ENCODE measurements around the gene CEP85L. TPM values are rescaled to one million over a fixed set of nuclear protein-coding genes. Genes with fewer than 3 reads are reported as not detected.

The CEP85L gene
- total and polyA plus RNA-seq, 4 experiments from 2014 or later, result 32.7 to 71.1 (median 50.4) TPM

DNA sequence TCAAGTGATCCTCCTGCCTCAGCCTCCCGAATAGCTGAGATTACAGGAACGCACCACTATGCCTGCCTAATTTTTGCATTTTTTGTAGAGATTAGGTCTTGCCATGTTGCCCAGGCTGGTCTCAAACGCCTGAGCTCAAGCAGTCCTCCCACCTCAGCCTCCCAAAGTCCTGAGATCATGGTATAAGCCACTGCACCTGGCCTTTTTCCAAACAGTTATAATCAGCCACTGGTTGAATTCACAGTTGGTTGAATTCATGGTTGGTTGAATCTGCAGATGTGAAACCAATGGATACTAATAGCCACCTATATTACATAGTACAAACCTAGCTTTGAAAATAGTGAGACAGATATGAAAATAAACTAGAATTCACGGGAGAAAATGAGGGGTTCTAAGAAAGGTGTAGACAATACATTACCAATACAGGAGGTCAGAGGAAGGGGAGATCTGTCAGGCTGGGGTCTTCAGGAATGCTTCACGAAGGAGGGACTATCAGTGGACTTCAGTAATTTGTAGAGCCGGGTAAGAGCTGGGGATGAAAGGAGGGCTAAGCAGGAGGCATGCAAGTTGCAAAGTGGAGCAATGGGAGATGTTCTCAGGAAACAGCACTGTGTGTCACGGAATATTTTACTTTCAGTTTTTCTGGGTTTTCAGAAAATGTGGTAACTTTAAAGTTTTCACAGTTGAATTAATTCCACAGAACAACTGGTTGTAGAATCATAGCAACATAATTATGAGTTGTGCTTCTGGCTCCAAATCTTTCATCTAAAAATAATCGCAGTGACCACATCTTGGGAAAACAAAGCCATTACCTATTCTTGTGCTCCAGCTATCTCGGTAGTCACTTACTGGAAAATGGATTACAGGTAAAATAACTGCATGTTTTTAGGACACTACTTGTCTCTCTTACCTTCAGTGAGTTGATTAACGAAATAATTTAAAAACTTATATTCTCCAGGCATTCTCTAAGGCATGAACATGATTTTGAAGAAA, 12.9 kb upstream of the CEP85L start:
- peak overlapping the region; percentile 55 for H3K27ac ChIP-seq (ENCODE audit: low read depth, low read length)
- peaks cover 67% of the 10 kb centered on the region for H3K4me1 ChIP-seq (ENCODE audit: insufficient read depth, low read length)

DNA sequence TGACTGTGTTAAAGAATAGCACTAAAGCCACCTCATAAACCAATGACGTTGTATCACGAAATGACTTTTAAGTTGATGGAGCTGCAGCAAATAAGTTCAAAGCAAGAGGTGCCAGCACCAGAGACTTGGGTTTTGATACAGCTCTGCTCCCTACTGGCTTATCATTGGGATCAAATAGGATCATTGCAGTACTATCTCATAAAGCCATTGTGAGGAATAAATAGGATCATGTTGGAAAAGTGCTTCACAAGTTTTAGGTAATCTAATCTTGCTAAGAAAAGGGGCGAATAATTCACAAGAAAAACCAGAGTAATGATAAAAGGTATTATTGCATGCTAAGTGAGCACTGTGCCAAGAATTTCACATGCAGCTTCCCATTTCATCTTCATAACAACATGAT, 10.4 kb upstream of the CEP85L start:
- H3K9me3 ChIP-seq (ENCODE audit: control insufficient read depth in 1 of 2, low read length in 2 of 2), result no peaks in the 10 kb centered on the region
- no peak overlapping the region for H3K4me3 ChIP-seq (ENCODE audit: low read length in 2 of 2)
- no peaks in the 10 kb centered on the region for H3K36me3 ChIP-seq (ENCODE audit: insufficient read depth, low read length)
- Mint-ChIP-seq H3K36me3 (peaks cover 4 to 17% of the 10 kb centered on the region in 2 donors), H3K9me3 (peaks cover 0 to 1% (median 0%) of the 10 kb centered on the region in 8 donors), H3K27ac (peak overlapping the region in 2 of 7 donors; percentile 22 to 34), H3K27me3 (no peaks in the 10 kb centered on the region), H3K4me3 (no peak overlapping the region), H3K4me1 (peaks cover 44 to 67% (median 56%) of the 10 kb centered on the region in 4 donors)
- no peak overlapping the region for H3K27ac ChIP-seq (ENCODE audit: low read depth, low read length)
- H3K4me1 ChIP-seq (ENCODE audit: insufficient read depth, low read length), result peaks cover 59% of the 10 kb centered on the region
- H3K27me3 ChIP-seq (ENCODE audit: insufficient read depth, low read length), result no peaks in the 10 kb centered on the region
- intact Hi-C loops (cut with micrococcal nuclease), result no loop called here
- CTCF ChIA-PET (ENCODE audit: partially characterized antibody), result interaction anchor here (1.1 kb wide), 1 partner anchor 45 kb away, joined by 3 read pairs; no protein-coding TSS in a partner anchor
- no peak for DNase-seq
- POLR2A ChIA-PET (ENCODE audit: partially characterized antibody), result interaction anchor here (1.5 kb wide), 1 partner anchor 48 kb away, joined by 5 read pairs; no protein-coding TSS in a partner anchor

More for the DNA sequence above, 12.9 kb upstream of the CEP85L start:
- Mint-ChIP-seq H3K36me3 (peaks cover 4 to 17% of the 10 kb centered on the region in 2 donors), H3K9me3 (peaks cover 0 to 1% (median 0%) of the 10 kb centered on the region in 8 donors), H3K27me3 (no peaks in the 10 kb centered on the region), H3K27ac (peak overlapping the region; percentile 80 to 99 (median 96)), H3K4me3 (peak overlapping the region; percentile 87 to 97 (median 92)), H3K4me1 (peaks cover 53 to 79% (median 69%) of the 10 kb centered on the region in 4 donors)
- CTCF ChIA-PET (ENCODE audit: partially characterized antibody), result interaction anchor here (0.9 to 2.8 kb wide), 5 partner anchors 13 to 151 kb away, joined by 3 to 8 read pairs (median 5); partner anchors contain the start of gene CEP85L
- Histone ChIP-seq H3K4me3 (ENCODE audit: low read length in 2 of 2) (peak overlapping the region; percentile 43 to 58), H3K27me3 (ENCODE audit: insufficient read depth, low read length) (no peaks in the 10 kb centered on the region), H3K9me3 (ENCODE audit: control insufficient read depth in 1 of 2, low read length in 2 of 2) (no peaks in the 10 kb centered on the region), H3K36me3 (ENCODE audit: insufficient read depth, low read length) (no peaks in the 10 kb centered on the region)
- intact Hi-C loops (cut with micrococcal nuclease), result loop anchor here (1.0 to 2.0 kb wide), 3 partner anchors 13 to 46 kb away; partner anchors contain the start of gene CEP85L
- POLR2A ChIA-PET (ENCODE audit: partially characterized antibody), result interaction anchor here (1.1 to 3.4 kb wide), 4 partner anchors 9 to 218 kb away, joined by 3 to 31 read pairs (median 8); no protein-coding TSS in a partner anchor
- no peak for DNase-seq

DNA sequence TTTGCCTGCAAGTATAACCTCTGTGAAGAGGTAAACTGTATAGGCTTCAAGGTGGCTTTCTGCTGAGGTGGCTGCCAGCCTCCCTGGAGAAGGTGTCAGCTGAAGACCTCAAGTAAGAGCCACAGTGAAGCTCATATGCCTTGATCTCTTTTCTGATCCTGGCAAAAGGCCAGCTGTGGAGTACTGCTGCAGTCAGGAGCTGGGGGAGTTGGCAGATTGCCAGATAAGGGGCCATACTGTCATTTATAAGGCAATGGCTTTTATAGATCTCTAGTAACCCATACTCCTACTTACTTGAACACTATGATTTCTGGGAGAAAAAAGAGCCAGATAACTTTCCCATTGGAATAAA, 8.8 kb upstream of the CEP85L start:
- Histone ChIP-seq H3K4me3 (ENCODE audit: low read length in 2 of 2) (no peak overlapping the region), H3K27me3 (ENCODE audit: insufficient read depth, low read length) (no peaks in the 10 kb centered on the region), H3K9me3 (ENCODE audit: control insufficient read depth in 1 of 2, low read length in 2 of 2) (no peaks in the 10 kb centered on the region), H3K36me3 (ENCODE audit: insufficient read depth, low read length) (no peaks in the 10 kb centered on the region), H3K27ac (ENCODE audit: low read depth, low read length) (no peak overlapping the region), H3K4me1 (ENCODE audit: insufficient read depth, low read length) (peaks cover 59% of the 10 kb centered on the region)
- CTCF ChIA-PET (ENCODE audit: partially characterized antibody), result interaction anchor here (0.7 to 3.7 kb wide), 3 partner anchors 37 to 119 kb away, joined by 3 to 12 read pairs (median 4); no protein-coding TSS in a partner anchor
- intact Hi-C loops (cut with micrococcal nuclease), result loop anchor here (1.0 kb wide), 1 partner anchor 9 kb away; the partner anchor contains the start of gene CEP85L
- POLR2A ChIA-PET (ENCODE audit: partially characterized antibody), result interaction anchor here (0.6 to 5.7 kb wide), 4 partner anchors 9 to 269 kb away, joined by 3 to 64 read pairs (median 5); partner anchors contain the start of gene CEP85L
- peaks cover 49 to 71% (median 59%) of the 10 kb centered on the region in 4 donors for H3K4me1 Mint-ChIP-seq
- peak; percentile 67 to 82 (median 69) for DNase-seq
- H3K27me3 Mint-ChIP-seq, result no peaks in the 10 kb centered on the region
- peaks cover 4 to 17% of the 10 kb centered on the region in 2 donors for H3K36me3 Mint-ChIP-seq
- peak overlapping the region; percentile 68 to 89 (median 84) for H3K27ac Mint-ChIP-seq
- H3K9me3 Mint-ChIP-seq, result peaks cover 0 to 1% (median 0%) of the 10 kb centered on the region in 8 donors
- H3K4me3 Mint-ChIP-seq, result peak overlapping the region in 6 of 8 donors; percentile 46 to 76 (median 55)

DNA sequence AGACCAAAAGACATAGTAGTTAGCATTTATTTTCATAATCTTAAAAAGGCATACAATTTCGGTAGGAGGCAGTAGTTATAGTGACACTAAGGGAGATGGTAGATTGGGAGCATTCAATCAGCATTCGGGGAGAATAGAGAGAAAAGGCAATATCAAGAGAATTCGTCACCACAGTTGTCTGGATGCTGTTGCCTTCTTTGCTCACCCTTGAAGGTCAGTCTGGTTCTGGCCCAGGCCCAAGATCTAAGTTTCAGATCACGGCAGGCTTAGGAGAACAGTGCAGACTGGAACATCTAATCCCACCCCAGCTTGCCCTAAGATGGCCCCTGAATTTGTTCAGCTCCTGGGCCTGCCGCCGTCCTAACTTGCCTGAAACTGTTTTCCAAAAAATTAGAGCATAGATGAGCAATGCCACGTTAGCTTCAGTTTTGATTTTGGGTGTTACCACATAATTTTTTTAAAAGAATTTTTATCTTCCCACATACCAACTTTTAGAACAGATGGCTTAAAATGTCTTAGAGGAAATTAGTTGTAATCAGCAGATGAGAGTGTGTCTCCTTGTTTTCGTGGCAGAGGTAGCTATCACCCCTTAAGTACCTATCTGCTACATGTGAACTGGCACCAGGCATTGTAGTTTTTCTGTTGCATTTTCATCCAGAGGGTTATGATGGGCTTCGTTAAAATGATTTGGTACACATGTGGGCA, 8.3 kb upstream of the CEP85L start:
- Mint-ChIP-seq H3K9me3 (peaks cover 0 to 1% (median 0%) of the 10 kb centered on the region in 8 donors), H3K27ac (peak overlapping the region; percentile 68 to 89 (median 84)), H3K36me3 (peaks cover 4 to 17% of the 10 kb centered on the region in 2 donors), H3K4me3 (peak overlapping the region in 6 of 8 donors; percentile 47 to 76 (median 55)), H3K4me1 (peaks cover 50 to 72% (median 60%) of the 10 kb centered on the region in 4 donors), H3K27me3 (no peaks in the 10 kb centered on the region)
- no peak overlapping the region for H3K27ac ChIP-seq (ENCODE audit: low read depth, low read length)
- ChIA-PET POLR2A (ENCODE audit: partially characterized antibody) (interaction anchor here (1.4 to 5.7 kb wide), 3 partner anchors 9 to 109 kb away, joined by 3 to 64 read pairs (median 7); partner anchors contain the start of gene CEP85L), CTCF (ENCODE audit: partially characterized antibody) (interaction anchor here (0.7 to 3.7 kb wide), 3 partner anchors 38 to 120 kb away, joined by 3 to 12 read pairs (median 4); no protein-coding TSS in a partner anchor)
- no peak for DNase-seq
- intact Hi-C loops (cut with micrococcal nuclease), result loop anchor here (1.0 to 10.0 kb wide), 3 partner anchors 8 to 415 kb away; partner anchors contain the start of genes CEP85L, FAM184A and MCM9
- H3K36me3 ChIP-seq (ENCODE audit: insufficient read depth, low read length), result no peaks in the 10 kb centered on the region
- no peaks in the 10 kb centered on the region for H3K27me3 ChIP-seq (ENCODE audit: insufficient read depth, low read length)
- no peaks in the 10 kb centered on the region for H3K9me3 ChIP-seq (ENCODE audit: control insufficient read depth in 1 of 2, low read length in 2 of 2)
- no peak overlapping the region for H3K4me3 ChIP-seq (ENCODE audit: low read length in 2 of 2)
- peaks cover 65% of the 10 kb centered on the region for H3K4me1 ChIP-seq (ENCODE audit: insufficient read depth, low read length)

GRCh38 chr6:118656847-118657451, 5.6 kb upstream of the CEP85L start:
- H3K4me1 ChIP-seq (ENCODE audit: insufficient read depth, low read length), result peaks cover 63% of the 10 kb centered on the region

More at GRCh38 chr6:118656847-118657451, 5.6 kb upstream of the CEP85L start:
- POLR2A ChIA-PET (ENCODE audit: partially characterized antibody), result interaction anchor here (0.8 to 5.7 kb wide), 10 partner anchors 11 to 238 kb away, joined by 3 to 64 read pairs (median 4); no protein-coding TSS in a partner anchor
- Mint-ChIP-seq H3K36me3 (peaks cover 3 to 9% of the 10 kb centered on the region in 2 donors), H3K27me3 (no peaks in the 10 kb centered on the region), H3K9me3 (no peaks in the 10 kb centered on the region), H3K27ac (peak overlapping the region; percentile 54 to 91 (median 84)), H3K4me1 (peaks cover 45 to 70% (median 58%) of the 10 kb centered on the region in 4 donors), H3K4me3 (peak overlapping the region; percentile 31 to 77 (median 65))
- H3K4me3 ChIP-seq (ENCODE audit: low read length in 2 of 2), result no peak overlapping the region
- H3K27ac ChIP-seq (ENCODE audit: low read depth, low read length), result peak overlapping the region; percentile 23
- intact Hi-C loops (cut with micrococcal nuclease), result loop anchor here (10.0 kb wide), 2 partner anchors 278 to 418 kb away; partner anchors contain the start of genes FAM184A and MCM9
- no peaks in the 10 kb centered on the region for H3K36me3 ChIP-seq (ENCODE audit: insufficient read depth, low read length)
- no peaks in the 10 kb centered on the region for H3K27me3 ChIP-seq (ENCODE audit: insufficient read depth, low read length)
- DNase-seq, result peak; percentile 49 to 74 (median 60)
- no peaks in the 10 kb centered on the region for H3K9me3 ChIP-seq (ENCODE audit: control insufficient read depth in 1 of 2, low read length in 2 of 2)
- CTCF ChIA-PET (ENCODE audit: partially characterized antibody), result interaction anchor here (1.0 to 3.7 kb wide), 6 partner anchors 9 to 152 kb away, joined by 3 to 12 read pairs (median 4); no protein-coding TSS in a partner anchor
